Activated CD8-positive, alpha-beta T cell treated with anti-CD3 and anti-CD28 coated beads for 36 hours (primary cell): ENCODE results near the gene NPRL2. TPM values are rescaled to one million over a fixed set of nuclear protein-coding genes. Genes with fewer than 3 reads are reported as not detected.

Source experiments
- ATAC-seq: fragments of 200-7000 bp; cut with Tn5 transposase; one replicate; pipeline ENCODE4 v1.10.0; 2021; ENCODE audit warnings: mild to moderate bottlenecking, moderate library complexity
- CTCF ChIA-PET: fragments of 350-600 bp; sonication (Branson Sonifier 250); formaldehyde crosslinking; loops from one replicate; lab custom pipeline; 2021; ENCODE audit warnings: antibody characterized with exemption; lab: Charles Lee
- POLR2A ChIA-PET: fragments of 350-600 bp; sonication (Branson Sonifier 250); formaldehyde crosslinking; loops from one replicate; lab custom pipeline; 2021; ENCODE audit warnings: antibody characterized with exemption; lab: Charles Lee
- DNase-seq: peaks from one replicate; pipeline ENCODE4 v3.0.0-alpha.2; 2020
- H3K27ac Mint-ChIP-seq: one replicate; pipeline ENCODE4 v1.8.0; 2021; ENCODE audit warnings: mild to moderate bottlenecking, mixed read lengths
- H3K27me3 Mint-ChIP-seq: one replicate; pipeline ENCODE4 v1.8.0; 2021; ENCODE audit warnings: mixed read lengths
- H3K36me3 Mint-ChIP-seq: one replicate; pipeline ENCODE4 v1.8.0; 2021; ENCODE audit warnings: low read depth, mixed read lengths
- H3K4me1 Mint-ChIP-seq: one replicate; pipeline ENCODE4 v1.8.0; 2021; ENCODE audit warnings: low read depth, mixed read lengths
- H3K4me3 Mint-ChIP-seq: one replicate; pipeline ENCODE4 v1.8.0; 2021; ENCODE audit warnings: mild to moderate bottlenecking, moderate library complexity, mixed read lengths
- H3K9me3 Mint-ChIP-seq: one replicate; pipeline ENCODE4 v1.8.0; 2021; ENCODE audit warnings: mixed read lengths
- intact Hi-C: fragments of 100-400 bp; cut with micrococcal nuclease; formaldehyde crosslinking; loops from one replicate; pipeline ENCODE4 v1.10.0; 2022
- total RNA-seq, 2 experiments: library from RNA; stranded (reverse); gene quantifications; one replicate each; pipeline ENCODE4 v1.2.3, GENCODE V29; 2021
- TF ChIP-seq, protein P1 (sequence below): fragments of 200-600 bp; IDR thresholded peaks from one replicate; pipeline ENCODE4 v1.8.0; 2022; ENCODE audit warnings: antibody characterized with exemption, mild to moderate bottlenecking

NPRL2 gene
- total RNA-seq, 2 experiments from 2014 or later: 41.3 to 44.7 TPM

GRCh38 chr3:50388016-50388719, 37.6 kb upstream of the NPRL2 start:
- Mint-ChIP-seq H3K4me1 (peaks cover 6% of the 10 kb centered on the region), H3K27ac (no peak overlapping the region), H3K36me3 (no peaks in the 10 kb centered on the region), H3K27me3 (no peaks in the 10 kb centered on the region), H3K9me3 (no peaks in the 10 kb centered on the region), H3K4me3 (no peak overlapping the region)
- no peak for ATAC-seq
- POLR2A ChIA-PET: no interaction called here
- intact Hi-C loops: no loop called here
- DNase-seq: no peak
- TF ChIP-seq, protein P1, sequence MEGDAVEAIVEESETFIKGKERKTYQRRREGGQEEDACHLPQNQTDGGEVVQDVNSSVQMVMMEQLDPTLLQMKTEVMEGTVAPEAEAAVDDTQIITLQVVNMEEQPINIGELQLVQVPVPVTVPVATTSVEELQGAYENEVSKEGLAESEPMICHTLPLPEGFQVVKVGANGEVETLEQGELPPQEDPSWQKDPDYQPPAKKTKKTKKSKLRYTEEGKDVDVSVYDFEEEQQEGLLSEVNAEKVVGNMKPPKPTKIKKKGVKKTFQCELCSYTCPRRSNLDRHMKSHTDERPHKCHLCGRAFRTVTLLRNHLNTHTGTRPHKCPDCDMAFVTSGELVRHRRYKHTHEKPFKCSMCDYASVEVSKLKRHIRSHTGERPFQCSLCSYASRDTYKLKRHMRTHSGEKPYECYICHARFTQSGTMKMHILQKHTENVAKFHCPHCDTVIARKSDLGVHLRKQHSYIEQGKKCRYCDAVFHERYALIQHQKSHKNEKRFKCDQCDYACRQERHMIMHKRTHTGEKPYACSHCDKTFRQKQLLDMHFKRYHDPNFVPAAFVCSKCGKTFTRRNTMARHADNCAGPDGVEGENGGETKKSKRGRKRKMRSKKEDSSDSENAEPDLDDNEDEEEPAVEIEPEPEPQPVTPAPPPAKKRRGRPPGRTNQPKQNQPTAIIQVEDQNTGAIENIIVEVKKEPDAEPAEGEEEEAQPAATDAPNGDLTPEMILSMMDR: peak; percentile 34
- CTCF ChIA-PET: no interaction called here

- intact Hi-C loops: no loop called here
- Mint-ChIP-seq H3K36me3 (no peaks in the 10 kb centered on the region), H3K9me3 (no peaks in the 10 kb centered on the region), H3K27me3 (no peaks in the 10 kb centered on the region), H3K4me1 (no peaks in the 10 kb centered on the region), H3K27ac (no peak overlapping the region), H3K4me3 (no peak overlapping the region)
- no peak for DNase-seq
- ATAC-seq: no peak
- TF ChIP-seq, protein P1: no peak
- ChIA-PET CTCF (no interaction called here), POLR2A (no interaction called here)
These were observed 35.2 kb upstream of the NPRL2 start for GRCh38 chr3:50385754-50386153.

DNA sequence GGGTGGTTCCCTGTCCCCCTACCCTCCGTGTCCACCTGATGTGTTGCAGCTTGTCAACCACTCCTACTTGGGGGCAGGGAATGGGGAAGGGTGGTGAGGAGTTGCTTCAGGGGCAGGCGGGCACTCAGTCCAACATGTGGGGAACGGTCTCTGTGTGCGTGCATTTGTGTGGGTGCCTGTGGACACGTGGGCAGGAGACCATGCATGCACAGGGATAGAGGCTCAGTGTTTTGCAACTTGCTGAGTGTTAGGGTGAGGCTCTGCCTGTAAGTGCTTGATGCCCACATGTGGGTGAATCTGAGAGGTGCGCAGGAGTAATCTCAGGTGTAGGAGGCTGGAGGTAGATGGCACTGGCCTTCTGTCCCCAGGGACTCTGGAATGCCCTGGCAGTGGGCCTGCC, 33.2 kb upstream of the NPRL2 start:
- Mint-ChIP-seq H3K4me1 (no peaks in the 10 kb centered on the region), H3K27ac (no peak overlapping the region), H3K9me3 (no peaks in the 10 kb centered on the region), H3K27me3 (no peaks in the 10 kb centered on the region), H3K36me3 (no peaks in the 10 kb centered on the region), H3K4me3 (no peak overlapping the region)
- CTCF ChIA-PET: no interaction called here
- TF ChIP-seq, protein P1: no peak
- intact Hi-C loops: no loop called here
- POLR2A ChIA-PET: no interaction called here
- ATAC-seq: no peak
- no peak for DNase-seq

- H3K9me3 Mint-ChIP-seq: no peaks in the 10 kb centered on the region
- DNase-seq (no peak), ATAC-seq (no peak)
- H3K4me1 Mint-ChIP-seq: no peaks in the 10 kb centered on the region
- no peak overlapping the region for H3K27ac Mint-ChIP-seq
- POLR2A ChIA-PET: no interaction called here
- H3K4me3 Mint-ChIP-seq: no peak overlapping the region
- intact Hi-C loops: no loop called here
- CTCF ChIA-PET: no interaction called here
- TF ChIP-seq, protein P1: no peak
- H3K36me3 Mint-ChIP-seq: no peaks in the 10 kb centered on the region
- no peaks in the 10 kb centered on the region for H3K27me3 Mint-ChIP-seq
These were observed 32.1 kb upstream of the NPRL2 start for GRCh38 chr3:50382722-50383121.

DNA sequence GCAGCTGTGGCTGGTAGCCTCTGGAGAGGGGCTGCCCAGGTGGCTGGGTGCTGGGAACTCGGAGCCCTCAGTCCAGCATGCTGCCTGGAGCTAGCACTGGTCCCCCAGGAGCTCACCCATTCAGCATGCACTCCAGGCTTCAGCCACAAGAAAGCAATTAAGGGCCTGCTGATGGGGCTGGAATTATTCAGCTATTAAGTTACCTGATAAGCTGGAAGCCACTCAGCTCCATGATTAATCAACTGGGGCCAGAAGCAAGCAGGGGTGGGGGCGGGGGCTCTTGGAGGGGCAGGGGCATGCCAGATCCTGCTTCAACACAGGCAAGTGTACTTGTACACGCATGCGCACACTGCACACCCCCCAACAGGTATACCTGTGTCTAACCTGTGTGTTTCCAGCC, 30.8 kb upstream of the NPRL2 start:
- Mint-ChIP-seq H3K36me3 (no peaks in the 10 kb centered on the region), H3K9me3 (no peaks in the 10 kb centered on the region), H3K4me3 (no peak overlapping the region), H3K4me1 (no peaks in the 10 kb centered on the region), H3K27ac (no peak overlapping the region), H3K27me3 (no peaks in the 10 kb centered on the region)
- DNase-seq (no peak), ATAC-seq (no peak)
- TF ChIP-seq, protein P1: no peak
- ChIA-PET POLR2A (no interaction called here), CTCF (interaction anchor here (1.1 to 1.2 kb wide), 3 partner anchors 137 to 295 kb away, joined by 3 to 5 read pairs (median 4); no protein-coding TSS in a partner anchor)
- intact Hi-C loops: no loop called here
